HG03039 (cell line): ENCODE results near the gene ZNF674.
"Not testable (repeated sequence)": the region's sequence is repeated elsewhere in the genome, so short reads cannot be mapped to it uniquely, and the experiment has no call there.

Experiments used
- ATAC-seq: cut with Tn5 transposase; IDR thresholded peaks from one replicate; pipeline ENCODE4 v1.9.1; 2021; ENCODE audit warnings: mild to moderate bottlenecking, moderate library complexity; ENCODE audit not compliant: unreplicated experiment

ZNF674 gene

DNA sequence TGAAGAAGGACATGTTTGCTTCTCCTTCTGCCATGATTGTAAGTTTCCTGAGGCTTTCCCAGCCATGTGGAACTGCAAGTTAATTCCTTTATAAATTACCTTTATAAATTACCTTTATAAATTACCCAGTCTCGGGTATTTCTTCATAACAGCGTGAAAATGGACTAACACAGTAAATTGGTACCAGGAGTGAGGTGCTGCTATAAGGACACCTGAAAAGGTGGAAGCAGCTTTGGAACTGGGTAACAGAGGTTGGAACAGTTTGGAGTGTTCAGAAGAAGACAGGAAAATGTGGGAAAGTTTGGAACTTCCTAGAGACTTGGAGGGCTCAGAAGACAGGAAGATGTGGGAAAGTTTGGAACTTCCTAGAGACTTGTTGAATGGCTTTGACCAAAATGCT is 66.6 kb downstream of the ZNF674 start:
- not testable (repeated sequence) for ATAC-seq

DNA sequence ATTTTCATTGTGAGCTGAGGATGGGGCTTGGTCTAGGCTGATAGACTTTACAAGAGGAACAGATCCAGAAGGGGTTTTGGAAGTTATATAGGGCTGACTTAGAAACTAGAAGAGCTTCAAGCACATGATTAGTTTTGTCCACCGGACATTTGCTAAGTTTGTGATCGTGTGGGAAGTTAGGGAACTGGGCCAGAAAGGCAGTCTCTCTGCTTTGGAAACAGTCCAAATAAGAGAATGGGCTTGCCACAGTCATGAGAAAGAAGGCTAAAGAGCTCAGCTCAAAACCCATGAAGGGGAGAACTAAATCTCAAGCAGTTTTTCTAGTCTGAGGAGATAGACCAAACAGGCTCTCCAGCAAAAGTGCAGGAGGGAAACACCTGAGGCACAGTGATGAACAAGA is 67.8 kb downstream of the ZNF674 start:
- ATAC-seq, result no peak

DNA sequence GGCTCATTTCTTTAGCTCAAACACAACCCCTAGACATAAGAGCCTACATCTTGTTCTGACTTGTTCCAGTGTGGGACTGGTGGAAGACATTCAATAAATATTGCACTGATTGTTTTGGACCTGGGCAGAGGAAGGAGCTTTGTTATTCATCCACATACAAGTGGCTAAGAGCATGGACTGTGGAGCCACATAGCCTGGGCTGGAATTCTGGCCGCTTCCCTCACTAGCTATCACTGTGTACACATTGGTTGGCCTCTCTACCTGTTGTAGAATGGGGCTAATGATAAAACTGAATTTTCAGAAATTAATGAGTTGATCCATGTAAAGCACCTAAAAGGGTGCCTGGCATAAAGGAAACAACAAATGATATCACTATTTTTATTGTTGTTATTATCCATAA is 80.0 kb downstream of the ZNF674 start:
- no peak for ATAC-seq

DNA sequence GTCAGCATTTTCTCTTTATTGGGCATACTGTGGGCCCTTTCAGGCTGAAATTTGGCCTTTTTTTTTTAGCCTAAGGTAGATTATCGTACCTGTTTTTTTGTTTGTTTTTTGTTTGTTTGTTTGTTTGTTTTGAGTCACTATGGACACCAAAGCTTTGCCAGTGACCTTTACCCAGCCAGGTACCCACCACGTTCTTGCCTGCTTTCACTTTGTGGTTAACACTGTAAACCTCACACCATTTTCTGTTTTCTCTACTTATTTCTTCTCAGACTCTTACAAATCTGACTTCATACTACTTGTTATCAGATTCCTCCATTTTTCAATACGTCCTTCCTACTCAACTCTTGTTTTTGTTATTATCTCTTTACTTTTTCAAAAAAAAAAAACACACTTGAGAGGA is 81.5 kb downstream of the ZNF674 start:
- no peak for ATAC-seq

DNA sequence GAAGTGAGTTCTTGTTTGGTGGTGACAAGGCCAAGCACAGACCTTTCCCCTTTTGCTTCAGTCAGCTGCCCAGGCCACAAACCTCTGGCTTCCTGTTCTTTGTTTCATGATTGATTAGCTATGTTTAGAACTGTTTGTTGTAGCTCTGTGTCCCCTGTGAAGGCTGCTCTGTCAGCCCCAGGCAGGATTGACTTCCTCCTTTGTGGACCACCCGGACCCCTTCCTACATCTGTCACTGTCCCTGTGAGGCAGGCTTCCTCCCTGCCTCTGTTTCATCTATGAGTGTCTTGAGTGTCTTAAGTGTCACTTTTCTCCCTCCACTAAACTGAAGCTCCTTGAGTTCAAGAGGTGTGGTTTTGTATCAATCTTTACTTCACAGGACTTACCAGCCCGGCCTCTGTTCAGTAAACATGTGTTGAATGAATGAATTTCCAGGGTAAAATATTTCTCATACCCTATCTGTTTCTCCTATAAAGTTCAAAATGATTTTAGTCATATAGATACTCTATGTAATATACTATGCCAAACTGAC is 83.5 kb downstream of the ZNF674 start:
- peak; percentile 84 for ATAC-seq

DNA sequence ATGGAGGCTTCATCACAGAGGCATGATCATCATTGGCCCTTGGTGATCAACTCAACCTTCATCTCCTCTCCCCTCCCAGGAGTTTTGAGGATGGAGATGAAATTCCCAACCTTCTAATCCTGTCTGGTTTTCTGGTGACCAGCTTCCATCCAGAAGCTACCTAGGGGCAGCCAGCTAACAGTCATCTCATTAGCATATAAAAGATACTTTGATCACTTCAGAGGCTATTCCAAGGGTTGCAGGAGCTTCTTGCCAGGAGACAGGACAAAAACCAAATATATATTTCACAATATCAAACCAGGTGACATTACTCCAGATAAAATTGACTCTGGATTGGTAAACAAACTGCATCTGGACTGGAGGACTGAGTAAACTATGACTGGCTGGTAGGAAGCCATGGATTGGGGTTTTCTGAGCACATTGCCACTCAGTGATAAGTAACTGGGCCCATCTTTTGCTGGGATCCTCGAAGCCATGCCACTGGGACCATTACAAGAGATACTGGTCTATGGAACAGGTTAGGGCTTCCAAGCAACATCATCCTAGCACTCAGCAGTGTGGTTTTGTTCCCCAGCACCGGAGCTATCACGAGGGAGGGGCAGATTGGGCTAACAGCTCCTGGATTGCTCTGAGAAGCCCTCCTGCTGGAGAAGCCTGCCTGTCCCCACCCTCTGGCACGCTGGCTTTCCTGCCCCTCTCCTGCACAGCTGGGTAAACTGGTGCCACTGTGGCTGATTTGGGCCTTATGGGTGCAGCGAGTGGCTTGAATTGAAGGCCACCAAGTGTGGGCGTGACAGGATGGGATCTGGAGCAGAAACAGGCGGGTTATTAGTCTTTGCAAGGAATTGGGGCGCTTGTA is 84.2 kb downstream of the ZNF674 start:
- not testable (repeated sequence) for ATAC-seq

DNA sequence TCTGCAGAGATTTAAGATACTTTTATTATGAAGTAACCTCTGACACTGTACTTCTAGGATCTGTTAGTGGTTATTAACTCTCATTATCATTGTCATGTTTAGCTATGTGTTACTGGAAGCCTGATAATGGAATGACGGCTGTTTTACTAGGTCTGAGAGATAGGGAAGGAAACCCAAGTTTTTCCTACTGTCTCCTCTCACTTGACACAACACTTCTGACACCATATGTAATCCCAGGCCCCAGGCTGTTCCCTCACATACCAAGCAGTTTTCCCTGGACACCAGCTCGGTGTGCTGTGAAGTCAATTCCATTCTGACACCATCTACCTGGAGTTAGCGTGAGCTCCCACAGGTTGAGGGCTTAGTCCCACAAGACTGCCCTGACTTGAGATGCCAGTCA is 85.6 kb downstream of the ZNF674 start:
- ATAC-seq, result no peak

DNA sequence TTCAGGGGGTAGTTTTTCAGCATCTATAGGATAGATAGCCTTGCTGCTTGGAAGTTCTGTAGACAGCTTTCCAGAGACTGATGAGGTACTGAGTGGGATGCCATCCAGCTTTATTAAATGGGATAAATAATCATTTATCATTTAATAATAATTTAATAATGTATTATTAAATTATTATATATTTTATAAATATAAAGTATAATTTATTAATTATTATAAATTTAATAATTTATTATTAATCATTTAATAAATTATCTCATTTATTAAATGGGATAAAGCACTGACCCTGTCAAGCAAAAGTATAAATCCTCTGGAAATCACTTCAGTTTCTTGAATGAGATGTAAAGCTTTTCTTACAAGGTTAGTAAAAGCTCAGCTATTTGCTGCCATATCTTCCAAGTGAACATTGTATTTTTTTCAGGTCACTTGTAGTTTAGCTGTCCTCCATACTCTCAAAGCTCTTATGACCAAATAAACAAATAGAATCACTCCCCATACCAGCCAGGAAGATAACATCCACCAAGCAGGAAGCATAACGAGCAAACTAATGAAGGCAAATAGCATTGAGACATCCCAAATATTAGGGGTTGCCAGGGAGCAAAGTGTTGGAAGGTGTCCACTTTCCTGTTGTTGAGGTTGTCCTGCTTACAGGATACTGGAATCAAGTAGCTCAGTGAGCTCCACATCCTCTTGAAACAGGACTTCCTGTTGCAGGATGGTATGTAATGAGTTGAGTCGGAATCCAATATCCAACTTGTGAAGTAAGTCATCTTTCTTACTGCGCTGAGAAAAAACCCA is 88.9 kb downstream of the ZNF674 start:
- no peak for ATAC-seq
